MM.1S (cell line): ENCODE results near the gene SAV1.
A peak's percentile ranks its signal among the peaks of the same experiment; 100 is the strongest.

ENCODE experiments used
- DNase-seq: peaks from one replicate; pipeline ENCODE4 v3.0.0-alpha.2; 2015
- H2AFZ ChIP-seq: fragments of 300-600 bp; sonication (generic); 2 replicates; pipeline ENCODE4 v1.6.0; 2016; ENCODE audit warnings: antibody characterized with exemption, low read length
- H3F3A ChIP-seq: fragments of 300-600 bp; sonication (generic); 2 replicates; pipeline ENCODE4 v1.6.1; 2016; ENCODE audit warnings: mild to moderate bottlenecking, antibody characterized with exemption, low read length, moderate library complexity, mixed read lengths; ENCODE audit not compliant: insufficient read depth
- H3K27ac ChIP-seq: fragments of 300-600 bp; sonication (generic); 2 replicates; pipeline ENCODE4 v1.5.1; 2016; ENCODE audit warnings: mild to moderate bottlenecking, low read length
- H3K27me3 ChIP-seq: fragments of 300-600 bp; sonication (generic); replicated peaks from 2 replicates; pipeline ENCODE4 v1.6.0; 2016; ENCODE audit warnings: low read length; ENCODE audit not compliant: insufficient read depth
- H3K36me3 ChIP-seq: fragments of 300-600 bp; sonication (generic); replicated peaks from 2 replicates; pipeline ENCODE4 v1.6.1; 2016; ENCODE audit warnings: mild to moderate bottlenecking, low read length, mixed read lengths; ENCODE audit not compliant: insufficient read depth
- H3K4me1 ChIP-seq: fragments of 300-600 bp; sonication (generic); 2 replicates; pipeline ENCODE4 v1.6.1; 2016; ENCODE audit warnings: low read length, mixed read lengths
- H3K4me2 ChIP-seq: fragments of 300-600 bp; sonication (generic); 2 replicates; pipeline ENCODE4 v1.6.0; 2016; ENCODE audit warnings: low read depth, low read length
- H3K4me3 ChIP-seq: fragments of 300-600 bp; sonication (generic); 2 replicates; pipeline ENCODE4 v1.5.1; 2016; ENCODE audit warnings: low read length, mixed read lengths
- H3K79me2 ChIP-seq: fragments of 300-600 bp; sonication (generic); 2 replicates; pipeline ENCODE4 v1.6.1; 2016; ENCODE audit warnings: mixed run types, low read length, mixed read lengths
- H3K9ac ChIP-seq: fragments of 300-600 bp; sonication (generic); 2 replicates; pipeline ENCODE4 v1.6.1; 2016; ENCODE audit warnings: low read length, mixed read lengths
- H3K9me2 ChIP-seq: fragments of 300-600 bp; sonication (generic); replicated peaks from 2 replicates; pipeline ENCODE4 v1.6.1; 2016; ENCODE audit warnings: mild to moderate bottlenecking, low read length, mixed read lengths; ENCODE audit not compliant: insufficient read depth
- H3K9me3 ChIP-seq: fragments of 300-600 bp; sonication (generic); replicated peaks from 2 replicates; pipeline ENCODE4 v1.6.1; 2016; ENCODE audit warnings: mild to moderate bottlenecking, low read length, mixed read lengths; ENCODE audit not compliant: insufficient read depth
- H4K20me1 ChIP-seq: fragments of 300-600 bp; sonication (generic); 2 replicates; pipeline ENCODE4 v1.6.1; 2016; ENCODE audit warnings: mild to moderate bottlenecking, low read length, moderate library complexity, mixed read lengths; ENCODE audit not compliant: insufficient read depth
- CTCF ChIP-seq: fragments of 300-600 bp; sonication (generic); IDR thresholded peaks from 2 replicates; pipeline ENCODE4 v1.5.1; 2016; ENCODE audit warnings: antibody characterized with exemption, low read length, mixed read lengths
- EZH2 ChIP-seq: fragments of 300-600 bp; sonication (generic); optimal IDR thresholded peaks from 2 replicates; pipeline ENCODE3; 2017; ENCODE audit warnings: low read depth, mild to moderate bottlenecking, antibody characterized with exemption, low read length, mixed read lengths
- EZH2phosphoT487 ChIP-seq: fragments of 300-600 bp; sonication (generic); IDR thresholded peaks from 2 replicates; pipeline ENCODE4 v1.6.1; 2018; ENCODE audit warnings: antibody characterized with exemption, low read length

Gene SAV1

GRCh38 chr14:50678163-50678562 is 10.1 kb upstream of the SAV1 start:
- no peak for DNase-seq
- Histone ChIP-seq H2AFZ (no peak overlapping the region), H3K4me2 (peak overlapping the region; percentile 33; the same call in 1 of the 2 replicates), H3K36me3 (no peaks in the 10 kb centered on the region), H3K27me3 (no peaks in the 10 kb centered on the region), H3K79me2 (no peaks in the 10 kb centered on the region), H3F3A (no peaks in the 10 kb centered on the region), H3K4me1 (peaks cover 15% of the 10 kb centered on the region), H3K27ac (no peak overlapping the region), H3K4me3 (no peak overlapping the region), H3K9me3 (no peaks in the 10 kb centered on the region), H3K9me2 (no peaks in the 10 kb centered on the region), H4K20me1 (no peaks in the 10 kb centered on the region), H3K9ac (no peak overlapping the region)
- TF ChIP-seq CTCF = no peak
- TF ChIP-seq EZH2 = no peak
- no peak for TF ChIP-seq EZH2phosphoT487

- H3K9ac ChIP-seq = no peak overlapping the region
- no peaks in the 10 kb centered on the region for H3K27me3 ChIP-seq
- DNase-seq = no peak
- H3K36me3 ChIP-seq = no peaks in the 10 kb centered on the region
- H3K4me2 ChIP-seq = peak overlapping the region; percentile 33
- peak overlapping the region; percentile 37; the same call in 1 of the 2 replicates for H3K4me3 ChIP-seq
- peaks cover 15% of the 10 kb centered on the region for H3K4me1 ChIP-seq
- no peaks in the 10 kb centered on the region for H3K9me3 ChIP-seq
- H3K79me2 ChIP-seq = no peaks in the 10 kb centered on the region
- H4K20me1 ChIP-seq = no peaks in the 10 kb centered on the region
- H3F3A ChIP-seq = no peaks in the 10 kb centered on the region
- H2AFZ ChIP-seq = peak overlapping the region; percentile 61; the same call in 1 of the 2 replicates
- H3K9me2 ChIP-seq = no peaks in the 10 kb centered on the region
- H3K27ac ChIP-seq = no peak overlapping the region
- no peak for TF ChIP-seq EZH2
- no peak for TF ChIP-seq CTCF
- no peak for TF ChIP-seq EZH2phosphoT487
Observed at GRCh38 chr14:50677527-50678063, 9.5 kb upstream of the SAV1 start.

- H3K9me3 ChIP-seq = no peaks in the 10 kb centered on the region
- H3K9ac ChIP-seq = no peak overlapping the region
- TF ChIP-seq EZH2phosphoT487 (no peak), CTCF (no peak), EZH2 (no peak)
- peak overlapping the region; percentile 33 for H3K4me2 ChIP-seq
- H3K79me2 ChIP-seq = no peaks in the 10 kb centered on the region
- H3K36me3 ChIP-seq = no peaks in the 10 kb centered on the region
- no peaks in the 10 kb centered on the region for H3K9me2 ChIP-seq
- H4K20me1 ChIP-seq = no peaks in the 10 kb centered on the region
- no peak overlapping the region for H3K4me3 ChIP-seq
- DNase-seq = no peak
- no peaks in the 10 kb centered on the region for H3K27me3 ChIP-seq
- H3K27ac ChIP-seq = no peak overlapping the region
- H3F3A ChIP-seq = no peaks in the 10 kb centered on the region
- peaks cover 15% of the 10 kb centered on the region for H3K4me1 ChIP-seq
- 0 out of 2 replicates have a peak overlapping the region, but pooled peaks have one; percentile 61 for H2AFZ ChIP-seq
Observed at GRCh38 chr14:50676814-50677516, 8.9 kb upstream of the SAV1 start.
